Neural cell (in vitro differentiated cells): Measurements from ENCODE around the gene SUSD4. TPM values are rescaled to one million over a fixed set of nuclear protein-coding genes. Genes with fewer than 3 reads are reported as not detected.

Experiments used
- H2AFZ ChIP-seq: fragments of 200-600, 300-800 bp; sonication (generic), shearing (Covaris generic); 2 replicates; pipeline ENCODE4 v1.6.0; 2014; ENCODE audit warnings: low read depth, mild to moderate bottlenecking, antibody characterized with exemption, low read length, moderate library complexity
- H3F3A ChIP-seq: fragments of 200-600 bp; shearing (Covaris generic); 2 replicates; pipeline ENCODE4 v1.6.1; 2016; ENCODE audit warnings: mild to moderate bottlenecking, moderate library complexity, mixed read lengths, antibody characterized with exemption, low read length; ENCODE audit not compliant: insufficient read depth, poor library complexity, severe bottlenecking
- H3K27ac ChIP-seq: fragments of 200-600, 300-800 bp; sonication (generic), shearing (Covaris generic); 2 replicates; pipeline ENCODE4 v1.5.1; 2014; ENCODE audit warnings: mild to moderate bottlenecking, low read length, moderate library complexity
- H3K27me3 ChIP-seq: fragments of 300-800, 200-600 bp; sonication (generic), shearing (Covaris generic); 2 replicates; pipeline ENCODE4 v1.6.0; 2014; ENCODE audit warnings: mild to moderate bottlenecking, low read depth, low read length, moderate library complexity; ENCODE audit not compliant: insufficient read depth
- H3K36me3 ChIP-seq: fragments of 300-800, 200-600 bp; sonication (generic), shearing (Covaris generic); 2 replicates; pipeline ENCODE4 v1.5.1; 2014; ENCODE audit warnings: mild to moderate bottlenecking, antibody characterized with exemption, low read length, moderate library complexity; ENCODE audit not compliant: insufficient read depth
- H3K4me2 ChIP-seq: fragments of 300-800, 200-600 bp; sonication (generic), shearing (Covaris generic); 2 replicates; pipeline ENCODE4 v1.6.0; 2014; ENCODE audit warnings: mild to moderate bottlenecking, low read length
- H3K4me3 ChIP-seq: fragments of 300-800, 200-600 bp; sonication (generic), shearing (Covaris generic); 2 replicates; pipeline ENCODE4 v1.5.1; 2014; ENCODE audit warnings: mild to moderate bottlenecking, low read length, moderate library complexity
- H3K79me2 ChIP-seq: fragments of 200-600 bp; shearing (Covaris generic); replicated peaks from 2 replicates; pipeline ENCODE4 v1.6.0; 2014; ENCODE audit warnings: mild to moderate bottlenecking, low read length, moderate library complexity; ENCODE audit not compliant: insufficient read depth
- H3K9ac ChIP-seq: fragments of 300-800, 200-600 bp; sonication (generic), shearing (Covaris generic); 2 replicates; pipeline ENCODE4 v1.6.1; 2016; ENCODE audit warnings: mild to moderate bottlenecking, low read length, mixed read lengths
- H3K9me2 ChIP-seq: fragments of 200-600 bp; shearing (Covaris generic); 2 replicates; pipeline ENCODE4 v1.6.1; 2016; ENCODE audit warnings: mild to moderate bottlenecking, low read length, mixed read lengths; ENCODE audit not compliant: insufficient read depth
- H3K9me3 ChIP-seq: fragments of 200-600, 300-800 bp; sonication (generic), shearing (Covaris generic); 2 replicates; pipeline ENCODE4 v1.6.1; 2016; ENCODE audit warnings: mild to moderate bottlenecking, mixed run types, low read length, moderate library complexity, mixed read lengths
- H4K20me1 ChIP-seq: fragments of 200-600 bp; shearing (Covaris generic); 2 replicates; pipeline ENCODE4 v1.6.1; 2016; ENCODE audit warnings: mild to moderate bottlenecking, mixed run types; ENCODE audit not compliant: insufficient read depth
- EP300 ChIP-seq: fragments of 450-650 bp; conservative IDR thresholded peaks from 2 replicates; pipeline ENCODE4 v1.6.1; 2014; ENCODE audit warnings: antibody characterized with exemption, mild to moderate bottlenecking, moderate library complexity; ENCODE audit not compliant: poor library complexity, severe bottlenecking
- EZH2 ChIP-seq: fragments of 200-600, 300-800 bp; shearing (Covaris generic), sonication (generic); IDR thresholded peaks from 2 replicates; pipeline ENCODE4 v1.6.1; 2014; ENCODE audit warnings: antibody characterized with exemption, low read length, borderline replicate concordance, mild to moderate bottlenecking; ENCODE audit not compliant: insufficient read depth, poor library complexity, severe bottlenecking
- MXI1 ChIP-seq: fragments of 450-650 bp; conservative IDR thresholded peaks from 2 replicates; pipeline ENCODE4 v1.6.1; 2014; ENCODE audit warnings: antibody characterized with exemption, mild to moderate bottlenecking; ENCODE audit not compliant: poor library complexity, severe bottlenecking
- POLR2AphosphoS5 ChIP-seq: IDR thresholded peaks from 2 replicates; pipeline ENCODE4 v1.6.1; 2012
- RAD21 ChIP-seq: fragments of 450-650 bp; conservative IDR thresholded peaks from 2 replicates; pipeline ENCODE4 v1.6.1; 2014; ENCODE audit warnings: antibody characterized with exemption, mild to moderate bottlenecking, moderate library complexity
- SMC3 ChIP-seq: fragments of 450-650 bp; conservative IDR thresholded peaks from 2 replicates; pipeline ENCODE4 v1.6.1; 2014; ENCODE audit warnings: antibody characterized with exemption, mild to moderate bottlenecking, moderate library complexity; ENCODE audit not compliant: poor library complexity
- TAF1 ChIP-seq: IDR thresholded peaks from 2 replicates; pipeline ENCODE4 v1.6.1; 2012; ENCODE audit warnings: low read depth
- polyA plus RNA-seq: library from polyadenylated mRNA; depleted of rRNA; stranded (reverse); fragments of >200 nt; gene quantifications from 2 replicates; pipeline ENCODE4 v1.2.3, GENCODE V29; 2014
- TF ChIP-seq, protein P1 (sequence below): fragments of 450-650 bp; IDR thresholded peaks from 2 replicates; pipeline ENCODE4 v1.5.1; 2014; ENCODE audit warnings: antibody characterized with exemption, mild to moderate bottlenecking, moderate library complexity; ENCODE audit not compliant: poor library complexity, severe bottlenecking
- TF ChIP-seq, protein P2 (sequence below): IDR thresholded peaks from 2 replicates; pipeline ENCODE4 v1.6.1; 2012; ENCODE audit warnings: borderline replicate concordance

The SUSD4 gene
- polyA plus RNA-seq, 1 donor from 2014 or later = 31.5 TPM

DNA sequence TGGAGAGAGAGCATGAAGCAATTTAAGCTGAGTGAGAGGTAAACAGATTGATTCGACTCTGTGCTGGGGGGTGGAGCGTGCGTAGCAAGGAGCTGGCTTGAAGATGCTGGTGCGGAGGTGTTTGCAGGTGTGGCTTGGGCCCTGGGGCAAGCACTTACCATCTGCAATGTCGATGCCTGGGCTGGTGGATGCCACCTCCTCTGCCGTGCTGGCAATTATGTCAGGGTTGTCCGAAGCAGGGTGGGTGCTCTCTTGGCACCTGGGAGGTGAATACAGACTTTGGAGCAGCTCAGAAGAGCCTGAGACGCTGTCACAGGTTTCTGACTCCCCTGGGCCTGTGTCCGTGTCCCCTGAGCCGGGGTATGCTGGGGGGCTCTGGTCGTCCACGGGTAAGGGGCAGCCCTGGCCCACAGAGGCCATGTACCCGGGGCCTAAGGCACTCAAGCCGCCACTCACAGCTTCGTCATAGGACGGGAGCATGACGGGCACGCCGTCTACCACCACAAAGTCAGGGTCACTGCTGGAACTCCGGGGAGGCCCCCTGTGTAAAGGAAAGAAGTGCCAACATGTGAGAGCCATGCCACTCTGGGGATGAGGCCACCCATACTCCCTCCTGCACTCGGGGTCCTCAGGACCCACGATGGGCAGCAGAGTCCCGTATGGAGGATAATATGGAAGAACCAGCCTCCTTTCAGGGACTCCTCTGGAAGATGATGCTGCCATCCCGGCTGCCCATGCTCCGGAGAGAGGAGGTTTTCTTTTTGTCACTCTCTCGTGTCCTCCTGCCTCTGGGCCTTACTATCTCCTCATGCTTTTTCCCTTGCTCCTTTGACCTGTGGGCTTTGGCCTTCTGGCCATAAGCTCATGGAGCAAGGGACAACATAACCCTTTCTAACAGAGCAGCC lies 140.6 kb downstream of the SUSD4 start:
- no peak overlapping the region for H3K9ac ChIP-seq
- peaks cover 9% of the 10 kb centered on the region for H3K9me3 ChIP-seq
- no peaks in the 10 kb centered on the region for H3F3A ChIP-seq
- no peaks in the 10 kb centered on the region for H3K79me2 ChIP-seq
- TF ChIP-seq, protein P1, sequence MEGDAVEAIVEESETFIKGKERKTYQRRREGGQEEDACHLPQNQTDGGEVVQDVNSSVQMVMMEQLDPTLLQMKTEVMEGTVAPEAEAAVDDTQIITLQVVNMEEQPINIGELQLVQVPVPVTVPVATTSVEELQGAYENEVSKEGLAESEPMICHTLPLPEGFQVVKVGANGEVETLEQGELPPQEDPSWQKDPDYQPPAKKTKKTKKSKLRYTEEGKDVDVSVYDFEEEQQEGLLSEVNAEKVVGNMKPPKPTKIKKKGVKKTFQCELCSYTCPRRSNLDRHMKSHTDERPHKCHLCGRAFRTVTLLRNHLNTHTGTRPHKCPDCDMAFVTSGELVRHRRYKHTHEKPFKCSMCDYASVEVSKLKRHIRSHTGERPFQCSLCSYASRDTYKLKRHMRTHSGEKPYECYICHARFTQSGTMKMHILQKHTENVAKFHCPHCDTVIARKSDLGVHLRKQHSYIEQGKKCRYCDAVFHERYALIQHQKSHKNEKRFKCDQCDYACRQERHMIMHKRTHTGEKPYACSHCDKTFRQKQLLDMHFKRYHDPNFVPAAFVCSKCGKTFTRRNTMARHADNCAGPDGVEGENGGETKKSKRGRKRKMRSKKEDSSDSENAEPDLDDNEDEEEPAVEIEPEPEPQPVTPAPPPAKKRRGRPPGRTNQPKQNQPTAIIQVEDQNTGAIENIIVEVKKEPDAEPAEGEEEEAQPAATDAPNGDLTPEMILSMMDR = no peak
- TF ChIP-seq MXI1 (no peak), SMC3 (no peak), POLR2AphosphoS5 (no peak), EP300 (no peak), EZH2 (no peak), RAD21 (no peak), TAF1 (no peak)
- TF ChIP-seq, protein P2, sequence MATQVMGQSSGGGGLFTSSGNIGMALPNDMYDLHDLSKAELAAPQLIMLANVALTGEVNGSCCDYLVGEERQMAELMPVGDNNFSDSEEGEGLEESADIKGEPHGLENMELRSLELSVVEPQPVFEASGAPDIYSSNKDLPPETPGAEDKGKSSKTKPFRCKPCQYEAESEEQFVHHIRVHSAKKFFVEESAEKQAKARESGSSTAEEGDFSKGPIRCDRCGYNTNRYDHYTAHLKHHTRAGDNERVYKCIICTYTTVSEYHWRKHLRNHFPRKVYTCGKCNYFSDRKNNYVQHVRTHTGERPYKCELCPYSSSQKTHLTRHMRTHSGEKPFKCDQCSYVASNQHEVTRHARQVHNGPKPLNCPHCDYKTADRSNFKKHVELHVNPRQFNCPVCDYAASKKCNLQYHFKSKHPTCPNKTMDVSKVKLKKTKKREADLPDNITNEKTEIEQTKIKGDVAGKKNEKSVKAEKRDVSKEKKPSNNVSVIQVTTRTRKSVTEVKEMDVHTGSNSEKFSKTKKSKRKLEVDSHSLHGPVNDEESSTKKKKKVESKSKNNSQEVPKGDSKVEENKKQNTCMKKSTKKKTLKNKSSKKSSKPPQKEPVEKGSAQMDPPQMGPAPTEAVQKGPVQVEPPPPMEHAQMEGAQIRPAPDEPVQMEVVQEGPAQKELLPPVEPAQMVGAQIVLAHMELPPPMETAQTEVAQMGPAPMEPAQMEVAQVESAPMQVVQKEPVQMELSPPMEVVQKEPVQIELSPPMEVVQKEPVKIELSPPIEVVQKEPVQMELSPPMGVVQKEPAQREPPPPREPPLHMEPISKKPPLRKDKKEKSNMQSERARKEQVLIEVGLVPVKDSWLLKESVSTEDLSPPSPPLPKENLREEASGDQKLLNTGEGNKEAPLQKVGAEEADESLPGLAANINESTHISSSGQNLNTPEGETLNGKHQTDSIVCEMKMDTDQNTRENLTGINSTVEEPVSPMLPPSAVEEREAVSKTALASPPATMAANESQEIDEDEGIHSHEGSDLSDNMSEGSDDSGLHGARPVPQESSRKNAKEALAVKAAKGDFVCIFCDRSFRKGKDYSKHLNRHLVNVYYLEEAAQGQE = no peak
- no peak overlapping the region for H3K4me3 ChIP-seq
- no peak overlapping the region for H3K4me2 ChIP-seq
- no peaks in the 10 kb centered on the region for H3K9me2 ChIP-seq
- no peaks in the 10 kb centered on the region for H3K27me3 ChIP-seq
- no peaks in the 10 kb centered on the region for H4K20me1 ChIP-seq
- no peak overlapping the region for H3K27ac ChIP-seq
- H2AFZ ChIP-seq = no peak overlapping the region
- peaks cover 5% of the 10 kb centered on the region for H3K36me3 ChIP-seq

DNA sequence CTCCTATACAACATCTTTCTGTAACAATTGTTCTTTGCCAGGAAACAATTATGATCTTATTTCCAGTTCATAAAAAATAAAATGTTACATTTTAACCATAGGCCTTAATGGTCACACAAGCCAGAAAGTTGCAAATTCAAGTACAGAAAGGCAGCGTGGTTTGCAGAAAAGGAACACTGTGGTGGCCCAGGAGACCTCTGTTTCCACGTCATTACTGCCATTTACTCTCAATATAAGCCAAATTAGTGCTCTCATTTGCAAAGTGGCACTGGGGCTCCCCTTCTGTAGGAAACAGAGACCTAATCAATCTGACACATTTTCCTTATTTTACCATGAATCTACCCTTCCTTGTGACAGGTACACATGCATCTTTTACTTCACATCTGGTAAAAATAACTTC lies 141.6 kb downstream of the SUSD4 start:
- no peak overlapping the region for H3K9ac ChIP-seq
- no peaks in the 10 kb centered on the region for H3F3A ChIP-seq
- H2AFZ ChIP-seq = no peak overlapping the region
- no peaks in the 10 kb centered on the region for H3K27me3 ChIP-seq
- no peaks in the 10 kb centered on the region for H3K9me2 ChIP-seq
- no peak overlapping the region for H3K4me3 ChIP-seq
- H3K4me2 ChIP-seq = no peak overlapping the region
- H3K27ac ChIP-seq = no peak overlapping the region
- H4K20me1 ChIP-seq = no peaks in the 10 kb centered on the region
- no peaks in the 10 kb centered on the region for H3K79me2 ChIP-seq
- H3K36me3 ChIP-seq = peaks cover 5% of the 10 kb centered on the region
- no peak for TF ChIP-seq TAF1
- no peak for TF ChIP-seq RAD21
- no peak for TF ChIP-seq EP300
- TF ChIP-seq, protein P2 = no peak
- peaks cover 9% of the 10 kb centered on the region for H3K9me3 ChIP-seq
